Peyer's patch (tissue), 4 donors: Measurements from ENCODE around the gene NT5DC3.

ENCODE experiments used
- POLR2A ChIP-seq, 2 donors: fragments of 450-650 bp; IDR thresholded peaks; one replicate each; pipeline ENCODE4 v1.5.1; 2017; ENCODE audit warnings: antibody characterized with exemption in 2 of 2, mild to moderate bottlenecking in 2 of 2, moderate library complexity in 2 of 2
- TF ChIP-seq, protein P1 (sequence below), 6 experiments: fragments of 450-650 bp in 4 of 6; fragments of 200-600 bp in 2 of 6; sonication (generic) in 1 of 6; IDR thresholded peaks; one replicate each; pipeline ENCODE4 v1.5.1; 2017 to 2019; ENCODE audit warnings: antibody characterized with exemption in 6 of 6, mild to moderate bottlenecking in 3 of 6, moderate library complexity in 1 of 6

DNA sequence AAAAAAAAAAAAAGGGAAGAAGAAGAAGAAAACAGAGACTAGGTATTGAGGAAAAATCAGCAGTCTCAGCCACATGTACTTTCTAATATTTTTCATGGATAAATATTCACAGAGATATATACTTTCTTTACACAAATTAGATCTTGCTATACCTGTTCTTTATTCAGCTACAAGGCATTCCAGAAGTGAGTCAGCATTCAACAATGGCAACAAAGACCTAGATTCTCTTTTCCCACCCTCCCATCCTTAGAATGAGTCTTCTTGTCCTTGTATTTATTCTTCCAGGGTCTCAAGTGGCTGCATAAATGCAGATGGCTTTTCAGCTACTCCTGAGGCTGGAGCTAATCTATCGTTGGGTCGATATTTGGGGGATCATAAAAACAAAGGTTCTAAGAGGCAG, 93.0 kb downstream of the NT5DC3 start:
- TF ChIP-seq, protein P1, sequence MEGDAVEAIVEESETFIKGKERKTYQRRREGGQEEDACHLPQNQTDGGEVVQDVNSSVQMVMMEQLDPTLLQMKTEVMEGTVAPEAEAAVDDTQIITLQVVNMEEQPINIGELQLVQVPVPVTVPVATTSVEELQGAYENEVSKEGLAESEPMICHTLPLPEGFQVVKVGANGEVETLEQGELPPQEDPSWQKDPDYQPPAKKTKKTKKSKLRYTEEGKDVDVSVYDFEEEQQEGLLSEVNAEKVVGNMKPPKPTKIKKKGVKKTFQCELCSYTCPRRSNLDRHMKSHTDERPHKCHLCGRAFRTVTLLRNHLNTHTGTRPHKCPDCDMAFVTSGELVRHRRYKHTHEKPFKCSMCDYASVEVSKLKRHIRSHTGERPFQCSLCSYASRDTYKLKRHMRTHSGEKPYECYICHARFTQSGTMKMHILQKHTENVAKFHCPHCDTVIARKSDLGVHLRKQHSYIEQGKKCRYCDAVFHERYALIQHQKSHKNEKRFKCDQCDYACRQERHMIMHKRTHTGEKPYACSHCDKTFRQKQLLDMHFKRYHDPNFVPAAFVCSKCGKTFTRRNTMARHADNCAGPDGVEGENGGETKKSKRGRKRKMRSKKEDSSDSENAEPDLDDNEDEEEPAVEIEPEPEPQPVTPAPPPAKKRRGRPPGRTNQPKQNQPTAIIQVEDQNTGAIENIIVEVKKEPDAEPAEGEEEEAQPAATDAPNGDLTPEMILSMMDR (IDR thresholded peaks at IDR 0.05), result no peak
- TF ChIP-seq POLR2A (IDR thresholded peaks at IDR 0.05), result no peak
